GM20431 (cell line): ENCODE results near the gene TTLL9.

Experiments
- in situ Hi-C: fragments of 300-500 bp; cut with MseI, MboI; formaldehyde crosslinking; loops from one replicate; pipeline ENCODE4 v1.15.0; 2020; ENCODE audit warnings: low sequenced_read_pairs; ENCODE audit not compliant: unreplicated experiment

TTLL9 gene

GRCh38 chr20:31968291-31969126, 98.1 kb downstream of the TTLL9 start:
- in situ Hi-C loops, result no loop called here

DNA sequence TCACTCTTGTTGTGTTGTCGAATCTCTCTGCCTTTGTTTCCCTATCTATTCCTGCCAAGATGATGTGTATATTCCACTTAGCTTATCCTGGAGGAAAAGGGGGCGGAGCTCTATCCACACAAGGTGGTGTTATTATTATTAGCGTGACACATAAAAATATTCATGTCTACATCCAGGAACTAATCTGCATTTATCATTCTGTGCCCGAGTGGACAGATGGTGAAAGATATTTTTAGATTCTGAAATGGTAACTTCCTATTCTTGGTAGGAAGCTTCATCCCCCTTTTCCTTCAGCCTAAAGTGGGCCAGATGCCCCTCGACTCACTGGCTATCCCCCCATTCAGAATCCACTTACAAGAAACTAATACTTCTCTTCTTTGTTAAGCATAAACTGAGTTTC, 99.6 kb downstream of the TTLL9 start:
- in situ Hi-C loops, result no loop called here

- in situ Hi-C loops, result no loop called here
These were observed 102.1 kb downstream of the TTLL9 start for GRCh38 chr20:31972471-31973021.

DNA sequence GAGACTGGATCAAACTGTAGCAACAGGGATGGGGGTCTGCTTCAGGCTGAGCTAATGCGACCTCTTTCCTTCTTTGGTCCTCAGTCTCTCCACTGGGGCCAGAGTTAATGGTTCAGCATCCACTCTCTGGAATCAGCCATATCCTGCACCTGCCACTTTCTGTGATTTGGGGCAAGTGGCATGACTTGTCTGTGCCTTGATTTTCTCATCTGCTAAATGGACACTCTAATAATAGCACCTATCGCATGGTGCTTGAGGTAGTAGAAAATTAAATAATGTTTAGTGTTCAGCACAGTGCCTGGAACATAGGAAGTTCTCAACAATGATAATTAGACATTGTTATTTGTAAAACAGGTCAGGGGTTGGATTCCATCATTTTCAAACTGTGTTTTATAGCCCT, 103.9 kb downstream of the TTLL9 start:
- in situ Hi-C loops, result no loop called here

DNA sequence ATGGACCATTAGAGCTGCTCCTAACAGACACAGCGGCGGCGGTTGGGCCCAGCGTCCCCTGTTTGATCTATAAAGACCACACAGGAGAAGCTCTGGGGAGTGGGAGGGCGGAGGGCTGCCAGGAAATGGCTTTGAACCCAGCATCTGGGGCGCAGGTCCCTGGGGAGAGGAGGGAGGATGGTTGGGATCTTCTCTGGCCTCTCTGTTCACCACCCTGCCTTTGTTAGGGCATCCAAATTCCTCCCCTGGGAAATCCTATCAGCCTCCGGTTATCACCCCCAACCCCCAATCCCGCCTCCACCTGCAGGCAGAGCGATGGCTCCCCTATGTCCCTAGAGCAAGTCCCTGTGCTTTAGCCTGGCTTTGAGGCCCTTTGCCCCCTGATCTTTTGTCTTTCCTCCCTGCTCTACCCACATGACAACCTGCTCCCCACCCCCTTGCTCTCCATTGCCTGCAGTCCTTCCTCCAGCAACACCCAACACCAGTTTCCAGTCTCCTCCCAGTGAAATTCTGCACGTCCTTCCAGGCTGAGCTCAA, 104.6 kb downstream of the TTLL9 start:
- in situ Hi-C loops, result no loop called here

DNA sequence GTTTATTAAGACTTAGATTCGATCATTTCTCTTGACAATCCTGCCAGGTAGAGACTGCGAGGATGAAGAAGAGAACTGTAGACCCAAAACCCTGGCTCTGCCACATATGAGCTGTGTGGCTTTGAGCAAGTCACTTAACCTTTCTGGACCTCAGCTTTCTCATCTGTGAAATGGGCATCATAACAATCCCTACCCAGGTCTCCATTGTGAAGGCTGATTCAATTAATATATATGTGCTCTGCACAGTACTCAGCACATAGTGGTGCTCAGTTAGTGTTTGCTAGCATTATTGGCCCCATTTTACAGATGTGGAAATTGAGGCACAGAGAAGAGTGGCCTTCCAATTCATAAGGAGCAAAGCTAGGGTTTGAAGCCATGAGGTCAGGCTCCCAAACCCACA, 105.4 kb downstream of the TTLL9 start:
- in situ Hi-C loops, result no loop called here

DNA sequence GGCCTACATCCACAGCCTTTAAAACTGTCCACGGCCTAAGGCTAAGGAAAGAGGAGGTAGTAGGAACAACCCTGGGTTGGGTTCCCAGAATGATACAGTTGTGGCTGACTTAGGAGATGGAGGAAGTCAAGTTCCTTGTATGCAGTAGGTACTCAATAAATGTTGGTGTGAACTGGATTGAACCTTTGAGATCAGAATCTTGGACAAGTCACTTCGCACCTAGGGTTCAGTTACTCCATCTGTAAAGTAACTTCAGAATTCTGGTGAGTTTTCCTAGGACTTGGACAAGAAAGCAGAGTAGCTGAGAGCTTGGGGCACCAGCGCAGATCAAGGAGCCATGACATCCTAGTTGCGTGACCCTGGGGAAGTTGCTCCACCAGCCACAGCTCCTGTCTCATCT, 106.6 kb downstream of the TTLL9 start:
- in situ Hi-C loops, result no loop called here

DNA sequence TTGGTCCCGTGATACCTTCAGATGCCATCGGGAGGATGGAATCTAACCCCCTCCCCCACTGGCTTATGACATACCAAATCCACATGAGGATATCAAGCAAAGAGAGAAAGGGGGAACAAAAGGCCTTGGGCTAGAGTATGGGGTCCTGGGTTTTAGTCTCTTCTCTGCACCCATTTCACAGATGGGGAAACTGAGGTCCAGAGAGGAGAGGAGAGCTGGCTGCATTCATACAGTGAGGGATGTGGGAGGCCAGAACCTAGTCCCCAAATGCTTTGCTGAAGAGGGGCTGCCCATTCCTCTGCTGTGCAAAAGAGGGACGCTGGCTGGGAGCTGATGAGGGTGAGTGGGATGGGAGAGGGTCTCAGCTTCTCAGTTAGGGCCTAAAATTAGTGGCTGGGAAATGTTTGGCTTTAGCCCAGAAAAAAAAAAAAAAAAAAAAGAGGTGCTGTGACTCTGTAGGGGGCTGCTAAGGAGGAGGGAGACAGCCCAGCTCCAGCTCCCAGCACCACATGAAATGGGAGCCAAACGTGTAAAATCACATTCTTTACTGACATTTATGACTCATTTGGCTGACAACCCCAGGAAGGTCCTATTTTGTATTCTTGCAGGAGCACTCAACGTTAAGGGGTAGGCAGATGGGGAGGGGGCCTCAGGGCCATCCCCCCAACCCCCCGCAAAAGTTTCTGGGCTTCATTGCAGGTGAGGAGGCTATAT, 109.4 kb downstream of the TTLL9 start:
- in situ Hi-C loops, result no loop called here

DNA sequence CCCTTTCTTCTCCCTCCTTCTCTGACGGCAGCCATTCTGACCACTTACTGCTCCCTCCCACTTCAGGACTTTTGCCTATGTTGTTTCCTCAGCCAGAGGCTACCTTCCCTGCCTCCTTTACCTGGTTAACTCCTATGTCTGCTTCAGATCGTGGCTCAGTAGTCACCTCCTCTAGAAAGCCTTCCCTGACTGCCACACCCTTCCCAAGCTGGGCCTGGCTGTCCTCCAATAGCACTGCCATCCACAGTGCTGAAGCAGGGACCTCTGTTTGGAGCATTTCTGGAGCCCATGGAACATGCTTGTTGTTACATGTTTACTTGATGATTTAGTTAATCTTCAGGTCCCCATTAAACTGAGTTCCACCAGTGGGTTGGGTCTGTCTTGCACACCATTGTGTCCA, 111.3 kb downstream of the TTLL9 start:
- in situ Hi-C loops, result no loop called here

GRCh38 chr20:31984981-31985471, 114.6 kb downstream of the TTLL9 start:
- in situ Hi-C loops, result no loop called here

DNA sequence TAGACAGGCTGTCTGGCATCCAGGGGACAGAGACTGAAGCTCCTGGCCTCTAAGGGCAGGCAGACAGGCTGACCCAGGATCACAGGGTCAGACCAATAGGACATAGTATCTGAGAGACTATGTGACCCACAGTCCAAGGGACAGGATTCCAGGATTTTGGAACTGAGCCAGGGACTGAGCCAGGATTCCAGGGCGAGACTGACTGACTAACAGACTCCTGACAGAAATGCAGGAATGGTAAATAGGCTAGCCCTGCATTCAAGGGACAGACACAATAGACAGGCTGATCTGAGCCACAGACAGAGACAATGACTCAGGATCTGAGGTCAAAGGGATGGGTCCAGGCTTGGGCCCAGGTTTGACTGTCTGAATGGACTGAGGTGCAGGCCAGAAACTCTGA, 117.3 kb downstream of the TTLL9 start:
- in situ Hi-C loops, result no loop called here

GRCh38 chr20:31988430-31989015, 118.1 kb downstream of the TTLL9 start:
- in situ Hi-C loops, result no loop called here

- in situ Hi-C loops, result no loop called here
These were observed 118.7 kb downstream of the TTLL9 start for GRCh38 chr20:31989030-31989645.

GRCh38 chr20:31990641-31991338, 120.4 kb downstream of the TTLL9 start:
- in situ Hi-C loops, result no loop called here

GRCh38 chr20:31991339-31991705, 120.9 kb downstream of the TTLL9 start:
- in situ Hi-C loops, result no loop called here

DNA sequence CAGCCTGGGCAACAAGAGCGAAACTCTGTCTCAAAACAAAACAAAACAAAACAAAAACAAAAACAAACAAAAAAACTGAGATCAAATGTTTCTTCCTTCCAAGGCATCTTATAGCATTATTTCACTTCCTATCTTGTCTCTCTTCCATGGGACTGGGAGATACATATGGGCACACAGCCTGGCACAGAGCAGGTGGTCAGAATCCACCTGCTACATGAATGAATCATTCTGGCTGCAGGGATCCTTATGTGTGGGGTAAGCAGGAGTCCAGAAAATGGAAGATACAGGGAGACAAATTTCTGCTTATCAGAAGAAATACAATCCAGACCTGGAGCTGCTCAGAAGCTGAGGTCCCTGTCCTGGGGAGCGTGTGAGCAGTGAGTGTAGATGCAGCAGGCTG, 121.7 kb downstream of the TTLL9 start:
- in situ Hi-C loops, result no loop called here
